Cardiac fibroblast (primary cell): ENCODE data around the gene IMMP2L.
"Not testable (repeated sequence)": the region's sequence is repeated elsewhere in the genome, so short reads cannot be mapped to it uniquely, and the experiment has no call there.

Experiments
- DNase-seq, 2 donors: peaks; one replicate each; pipeline versions ENCODE4 v3.0.0 to v3.0.0-alpha.2; 2010; ENCODE audit warnings: low read depth in 2 of 2
- H3K4me3 ChIP-seq, 2 donors: replicated peaks in 1 of 2; 1 replicate in 1 of 2; 2 replicates in 1 of 2; pipeline ENCODE4 v1.5.1; 2011; ENCODE audit warnings: low read depth in 2 of 2, low read length in 2 of 2, mild to moderate bottlenecking in 2 of 2, moderate library complexity in 1 of 2
- TF ChIP-seq, protein P1 (sequence below): IDR thresholded peaks from one replicate; pipeline ENCODE4 v1.5.1; 2011; ENCODE audit warnings: low read depth, mild to moderate bottlenecking, low read length, inconsistent platforms

The IMMP2L gene

GRCh38 chr7:110669410-110669809, 892.9 kb downstream of the IMMP2L start:
- DNase-seq, result no peak
- no peak overlapping the region for H3K4me3 ChIP-seq
- TF ChIP-seq, protein P1, sequence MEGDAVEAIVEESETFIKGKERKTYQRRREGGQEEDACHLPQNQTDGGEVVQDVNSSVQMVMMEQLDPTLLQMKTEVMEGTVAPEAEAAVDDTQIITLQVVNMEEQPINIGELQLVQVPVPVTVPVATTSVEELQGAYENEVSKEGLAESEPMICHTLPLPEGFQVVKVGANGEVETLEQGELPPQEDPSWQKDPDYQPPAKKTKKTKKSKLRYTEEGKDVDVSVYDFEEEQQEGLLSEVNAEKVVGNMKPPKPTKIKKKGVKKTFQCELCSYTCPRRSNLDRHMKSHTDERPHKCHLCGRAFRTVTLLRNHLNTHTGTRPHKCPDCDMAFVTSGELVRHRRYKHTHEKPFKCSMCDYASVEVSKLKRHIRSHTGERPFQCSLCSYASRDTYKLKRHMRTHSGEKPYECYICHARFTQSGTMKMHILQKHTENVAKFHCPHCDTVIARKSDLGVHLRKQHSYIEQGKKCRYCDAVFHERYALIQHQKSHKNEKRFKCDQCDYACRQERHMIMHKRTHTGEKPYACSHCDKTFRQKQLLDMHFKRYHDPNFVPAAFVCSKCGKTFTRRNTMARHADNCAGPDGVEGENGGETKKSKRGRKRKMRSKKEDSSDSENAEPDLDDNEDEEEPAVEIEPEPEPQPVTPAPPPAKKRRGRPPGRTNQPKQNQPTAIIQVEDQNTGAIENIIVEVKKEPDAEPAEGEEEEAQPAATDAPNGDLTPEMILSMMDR, result no peak

- H3K4me3 ChIP-seq, result no peak overlapping the region
- TF ChIP-seq, protein P1, result no peak
- no peak for DNase-seq
These were observed 897.5 kb downstream of the IMMP2L start for GRCh38 chr7:110664803-110665202.

GRCh38 chr7:110660637-110661036, 901.7 kb downstream of the IMMP2L start:
- H3K4me3 ChIP-seq, DNase-seq: not testable (repeated sequence)

DNA sequence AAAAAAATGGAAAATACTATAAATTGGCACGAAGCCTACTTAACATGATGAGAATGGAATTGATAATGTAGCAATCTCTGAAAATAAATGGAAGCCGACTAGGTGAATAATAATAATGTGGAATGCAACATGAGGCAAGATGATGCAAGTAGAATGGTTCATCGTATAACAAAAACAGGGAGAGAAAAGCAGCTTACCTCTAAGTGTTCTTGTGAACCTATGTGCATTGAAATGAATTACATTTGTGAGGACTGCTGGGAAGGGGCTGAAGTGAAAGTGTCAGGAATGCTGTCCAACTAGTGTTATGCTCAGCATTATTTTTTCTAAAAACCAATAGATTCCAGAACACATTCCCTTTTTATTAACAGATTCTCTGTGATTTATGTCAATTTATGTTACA, 912.0 kb downstream of the IMMP2L start:
- no peak overlapping the region for H3K4me3 ChIP-seq
- no peak for DNase-seq
- TF ChIP-seq, protein P1, result no peak

- TF ChIP-seq, protein P1, result no peak
- no peak for DNase-seq
- H3K4me3 ChIP-seq, result no peak overlapping the region
These were observed 915.0 kb downstream of the IMMP2L start for GRCh38 chr7:110647266-110647665.

DNA sequence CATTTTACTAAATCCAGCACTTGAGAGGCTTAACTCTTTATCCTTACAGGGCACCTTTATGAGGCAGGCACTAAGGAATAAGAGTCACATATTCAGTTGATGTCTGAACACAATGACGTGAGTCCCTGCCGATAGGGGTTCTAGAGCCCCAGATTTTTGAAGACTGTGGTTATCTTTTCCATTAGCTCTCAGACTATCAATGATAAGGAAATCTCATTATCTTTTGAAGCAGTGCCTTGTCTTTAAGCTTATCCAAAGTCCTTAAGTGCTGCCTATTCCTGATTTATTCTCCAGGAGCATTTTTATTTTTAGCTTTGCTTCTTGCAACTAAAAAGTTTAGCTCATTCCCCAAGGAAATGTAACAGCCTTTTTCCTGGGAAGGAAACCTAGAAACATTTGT, 915.5 kb downstream of the IMMP2L start:
- H3K4me3 ChIP-seq, result no peak overlapping the region
- DNase-seq, result no peak
- TF ChIP-seq, protein P1, result no peak

GRCh38 chr7:110645616-110646015, 916.7 kb downstream of the IMMP2L start:
- no peak for DNase-seq
- TF ChIP-seq, protein P1, result no peak

More at GRCh38 chr7:110645616-110646015, 916.7 kb downstream of the IMMP2L start:
- H3K4me3 ChIP-seq, result no peak overlapping the region
